Measurements from ENCODE around the gene NRXN3.

Gene NRXN3

GRCh38 chr14:78921856-78922255, 751.7 kb downstream of the NRXN3 start:
- DNase-seq (ENCODE audit: low read depth in 2 of 2), result no peak

- no peak for DNase-seq (ENCODE audit: low read depth in 2 of 2)
These were observed 757.1 kb downstream of the NRXN3 start for GRCh38 chr14:78927261-78927660.

- no peak for DNase-seq (ENCODE audit: low read depth in 2 of 2)
These were observed 763.0 kb downstream of the NRXN3 start for GRCh38 chr14:78933166-78933565.

- DNase-seq (ENCODE audit: low read depth in 2 of 2), result no peak
These were observed 763.9 kb downstream of the NRXN3 start for GRCh38 chr14:78933948-78934524.

GRCh38 chr14:78946949-78947348, 776.8 kb downstream of the NRXN3 start:
- no peak for DNase-seq (ENCODE audit: low read depth in 2 of 2)

GRCh38 chr14:78947681-78948080, 777.5 kb downstream of the NRXN3 start:
- DNase-seq (ENCODE audit: low read depth in 2 of 2), result no peak

GRCh38 chr14:78950649-78951048, 780.5 kb downstream of the NRXN3 start:
- no peak for DNase-seq (ENCODE audit: low read depth in 2 of 2)

GRCh38 chr14:78951602-78952001, 781.4 kb downstream of the NRXN3 start:
- DNase-seq (ENCODE audit: low read depth in 2 of 2), result no peak

- DNase-seq (ENCODE audit: low read depth in 2 of 2), result peak; percentile 15 to 29
These were observed 789.6 kb downstream of the NRXN3 start for GRCh38 chr14:78959674-78960264.

GRCh38 chr14:78967111-78967809, 797.1 kb downstream of the NRXN3 start:
- no peak for DNase-seq (ENCODE audit: low read depth in 2 of 2)

- no peak for DNase-seq (ENCODE audit: low read depth in 2 of 2)
These were observed 798.1 kb downstream of the NRXN3 start for GRCh38 chr14:78968265-78968664.

- DNase-seq (ENCODE audit: low read depth in 2 of 2), result no peak
These were observed 800.5 kb downstream of the NRXN3 start for GRCh38 chr14:78970677-78971076.

- no peak for DNase-seq (ENCODE audit: low read depth in 2 of 2)
These were observed 802.3 kb downstream of the NRXN3 start for GRCh38 chr14:78972440-78972839.

- no peak for DNase-seq (ENCODE audit: low read depth in 2 of 2)
These were observed 804.5 kb downstream of the NRXN3 start for GRCh38 chr14:78974691-78975090.

GRCh38 chr14:78975734-78976133, 805.6 kb downstream of the NRXN3 start:
- DNase-seq (ENCODE audit: low read depth in 2 of 2), result no peak

- no peak for DNase-seq (ENCODE audit: low read depth in 2 of 2)
These were observed 808.7 kb downstream of the NRXN3 start for GRCh38 chr14:78978896-78979295.

- DNase-seq (ENCODE audit: low read depth in 2 of 2), result no peak
These were observed 812.4 kb downstream of the NRXN3 start for GRCh38 chr14:78982551-78982950.

- DNase-seq (ENCODE audit: low read depth in 2 of 2), result no peak
These were observed 813.0 kb downstream of the NRXN3 start for GRCh38 chr14:78983126-78983525.

GRCh38 chr14:78985668-78986381, 815.7 kb downstream of the NRXN3 start:
- DNase-seq (ENCODE audit: low read depth in 2 of 2), result no peak

GRCh38 chr14:78986989-78987388, 816.8 kb downstream of the NRXN3 start:
- no peak for DNase-seq (ENCODE audit: low read depth in 2 of 2)

- DNase-seq (ENCODE audit: low read depth in 2 of 2), result no peak
These were observed 819.0 kb downstream of the NRXN3 start for GRCh38 chr14:78989221-78989620.

- no peak for DNase-seq (ENCODE audit: low read depth in 2 of 2)
These were observed 822.7 kb downstream of the NRXN3 start for GRCh38 chr14:78992867-78993266.

GRCh38 chr14:78997811-78998210, 827.6 kb downstream of the NRXN3 start:
- DNase-seq (ENCODE audit: low read depth in 2 of 2), result no peak

Measured in stimulated activated CD8-positive, alpha-beta memory T cell treated with anti-CD3 and anti-CD28 coated beads, Interleukin-2, amount 100 ng/mL, for 48 hours (primary cell).